ENCODE results near the gene CMTM2.

The CMTM2 gene

GRCh38 chr16:66637806-66638205, 58.5 kb downstream of the CMTM2 start:
- no peak for DNase-seq

Measured in NCI-H1417 treated with DMSO at 0.1 percent for 48 hours (cell line).